Heart right ventricle (tissue), 16 donors: Measurements from ENCODE around the gene LSM10. TPM values are rescaled to one million over a fixed set of nuclear protein-coding genes. Genes with fewer than 3 reads are reported as not detected.
A peak's percentile ranks its signal among the peaks of the same experiment; 100 is the strongest.

Source experiments
- ATAC-seq, 8 donors: fragments of 200-7000 bp; cut with Tn5 transposase; one replicate each; pipeline ENCODE4 v1.9.1; 2020; ENCODE audit warnings: mild to moderate bottlenecking in 8 of 8, moderate library complexity in 8 of 8, moderate number of reproducible peaks in 1 of 8
- DNase-seq, 2 donors: peaks; one replicate each; pipeline ENCODE4 v3.0.0-alpha.2; 2020
- H3K27ac ChIP-seq, 10 donors: fragments of 200-600 bp; sonication (generic) in 2 of 10; one replicate each; pipeline versions ENCODE4 v1.5.0 to v1.8.0; 2020 to 2022; ENCODE audit warnings: mild to moderate bottlenecking in 3 of 10
- H3K27me3 ChIP-seq, 7 donors: fragments of 200-600 bp; one replicate each; pipeline ENCODE4 v1.8.0; 2021 to 2022; ENCODE audit warnings: mild to moderate bottlenecking in 2 of 7
- H3K36me3 ChIP-seq, 9 donors: fragments of 200-600 bp; sonication (generic) in 1 of 9; one replicate each; pipeline versions ENCODE4 v1.5.0 to v1.8.0; 2020 to 2022; ENCODE audit warnings: mild to moderate bottlenecking in 2 of 9
- H3K4me1 ChIP-seq, 9 donors: fragments of 200-600 bp; sonication (generic) in 1 of 9; one replicate each; pipeline versions ENCODE4 v1.5.0 to v1.8.0; 2020 to 2022; ENCODE audit warnings: mild to moderate bottlenecking in 4 of 9
- H3K4me3 ChIP-seq, 10 donors: fragments of 200-600 bp; sonication (generic) in 2 of 10; one replicate each; pipeline versions ENCODE4 v1.5.0 to v1.8.0; 2020 to 2022; ENCODE audit warnings: mild to moderate bottlenecking in 7 of 10, moderate library complexity in 2 of 10
- H3K9me3 ChIP-seq, 11 donors: fragments of 200-600 bp in 10 of 11; sonication (generic) in 2 of 11; one replicate each; pipeline versions ENCODE4 v1.5.0 to v1.8.0; 2013 to 2022; ENCODE audit warnings: mild to moderate bottlenecking in 2 of 11, control low read depth in 1 of 11, moderate library complexity in 1 of 11
- WGBS, 2 donors: extraction: QIAGEN DNeasy Blood & Tissue Kit; methylation state at CpG; one replicate each; pipeline ENCODE4 v1.1.7; 2013; ENCODE audit warnings: inconsistent platforms in 1 of 2; 5-methylcytosine and 5-hydroxymethylcytosine counted together
- intact Hi-C, 10 donors: fragments of 100-400 bp; cut with DNase I; formaldehyde crosslinking; loops; one replicate each; pipeline versions ENCODE4 v1.11.1 to v1.14.2; 2022
- polyA plus RNA-seq, 2 donors: library from polyadenylated mRNA; stranded (reverse); fragments of 200-250 nt; gene quantifications; one replicate each; pipeline ENCODE4 v1.2.3, GENCODE V29; 2013
- total RNA-seq, 10 donors: library from RNA; stranded (reverse); fragmentation: NEBNext Ultra II Directional in 3 of 10; extraction: Animal tissue kit (Norgen Biotek cat#: 25700) in 3 of 10; gene quantifications; one replicate each; pipeline versions ENCODE4 v1.2.1 to v1.2.4, GENCODE V29; 2021 to 2023
- TF ChIP-seq, protein P1 (sequence below), 9 donors: fragments of 200-600 bp; sonication (generic) in 2 of 9; IDR thresholded peaks; one replicate each; pipeline versions ENCODE4 v1.5.0 to v1.8.0; 2021 to 2022; ENCODE audit warnings: antibody characterized with exemption in 9 of 9, mild to moderate bottlenecking in 5 of 9, moderate library complexity in 1 of 9
- donor health status: Arrhythmogenic right ventricular cardiomyopathy.
- donor health status: ischemic (EF 13 %, LVEDD 7.1; RV severe dilation, severe dysfunction).
- donor health status: healthy with polysubstance abuse.
- donor health status: DM: no; HTN: yes; CAD: no.
- donor health status: DM: no; HTN: no; CAD: no.
- donor health status: ischemic (EF 25% LVEDD 6.9; RV normal size, moderate dysfunction).
- donor health status: ischemic (EF 25% LVEDD 5.7; RV mildly dilated, moderate dysfunction).
- donor health status: healthy.
- donor health status: DM: yes; HTN: yes; CAD: no.
- donor health status: Ischemic cardiomyopathy.
- donor health status: ischemic (EF 35%, LVEDD 5.7; RV mildly dilated, moderate dysfunction).
- donor health status: nonischemic (EF 11% LVEDD 7.7; RV severe dilation, severe dysfunction).
- donor health status: DM: yes; HTN: yes; CAD: no.
- donor health status: PGD.
- donor health status: ischemic (EF 29% LVEDD 5.4; RV normal size, mild dysfunction).
- donor health status: nonischemic (EF 23%, LVEDD 6.1; RV moderate dilation, normal function).

Gene LSM10
- total and polyA plus RNA-seq, 12 donors: 35.2 to 82.6 (median 46.2) TPM

DNA sequence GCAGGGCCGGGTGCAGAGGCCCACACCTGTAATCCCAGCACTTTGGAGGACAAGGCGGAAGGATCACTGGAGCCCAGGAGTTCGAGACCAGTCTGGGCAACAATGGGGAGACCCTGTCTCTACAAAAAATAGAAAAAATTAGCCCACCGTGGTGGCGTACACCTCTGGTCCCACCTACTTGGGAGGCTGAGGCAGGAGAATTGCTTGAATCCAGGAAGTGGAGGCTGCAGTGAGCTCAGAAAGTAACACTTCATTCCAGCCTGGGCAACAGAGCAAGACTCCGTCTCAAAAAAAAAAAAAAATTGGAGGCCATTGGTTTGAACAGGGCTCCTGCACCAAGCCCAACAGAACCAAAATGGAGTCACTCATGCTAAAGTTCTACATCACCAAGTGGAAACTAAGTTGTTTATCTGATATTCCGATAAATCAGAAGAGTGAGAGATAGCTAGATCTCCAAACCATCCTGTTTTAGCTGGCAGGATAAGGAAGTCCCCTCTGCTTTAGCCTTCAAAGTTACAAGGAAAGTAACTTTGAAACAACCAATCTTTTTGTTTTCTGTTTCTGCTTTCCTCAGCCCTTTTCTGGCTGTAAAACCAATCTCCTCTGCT is 766 bp upstream of the LSM10 start:
- H3K4me3 ChIP-seq: peak overlapping the region in 5 of 10 donors; percentile 74 to 98 (median 87)
- H3K9me3 ChIP-seq: no peaks in the 10 kb centered on the region
- intact Hi-C loops: loop anchor here in 1 of 10 donors (1.0 kb wide), 1 partner anchor 48 kb away; no protein-coding TSS in a partner anchor
- H3K27ac ChIP-seq: peak overlapping the region in 7 of 10 donors; percentile 84 to 97 (median 91)
- no peak for DNase-seq
- peaks cover 0 to 11% (median 6%) of the 10 kb centered on the region in 9 donors for H3K36me3 ChIP-seq
- ATAC-seq: no peak
- no peaks in the 10 kb centered on the region for H3K27me3 ChIP-seq
- TF ChIP-seq, protein P1, sequence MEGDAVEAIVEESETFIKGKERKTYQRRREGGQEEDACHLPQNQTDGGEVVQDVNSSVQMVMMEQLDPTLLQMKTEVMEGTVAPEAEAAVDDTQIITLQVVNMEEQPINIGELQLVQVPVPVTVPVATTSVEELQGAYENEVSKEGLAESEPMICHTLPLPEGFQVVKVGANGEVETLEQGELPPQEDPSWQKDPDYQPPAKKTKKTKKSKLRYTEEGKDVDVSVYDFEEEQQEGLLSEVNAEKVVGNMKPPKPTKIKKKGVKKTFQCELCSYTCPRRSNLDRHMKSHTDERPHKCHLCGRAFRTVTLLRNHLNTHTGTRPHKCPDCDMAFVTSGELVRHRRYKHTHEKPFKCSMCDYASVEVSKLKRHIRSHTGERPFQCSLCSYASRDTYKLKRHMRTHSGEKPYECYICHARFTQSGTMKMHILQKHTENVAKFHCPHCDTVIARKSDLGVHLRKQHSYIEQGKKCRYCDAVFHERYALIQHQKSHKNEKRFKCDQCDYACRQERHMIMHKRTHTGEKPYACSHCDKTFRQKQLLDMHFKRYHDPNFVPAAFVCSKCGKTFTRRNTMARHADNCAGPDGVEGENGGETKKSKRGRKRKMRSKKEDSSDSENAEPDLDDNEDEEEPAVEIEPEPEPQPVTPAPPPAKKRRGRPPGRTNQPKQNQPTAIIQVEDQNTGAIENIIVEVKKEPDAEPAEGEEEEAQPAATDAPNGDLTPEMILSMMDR (IDR thresholded peaks at IDR 0.05): no peak
- WGBS, 2 donors: 81 to 86% methylated on average over 7 of the region's 7 CpGs
- H3K4me1 ChIP-seq: peaks cover 5 to 45% (median 18%) of the 10 kb centered on the region in 9 donors

GRCh38 chr1:36397083-36397377 is 678 bp downstream of the LSM10 start:
- Histone ChIP-seq H3K36me3 (peaks cover 0 to 26% (median 18%) of the 10 kb centered on the region in 9 donors), H3K27ac (peak overlapping the region; percentile 46 to 97 (median 90)), H3K27me3 (no peaks in the 10 kb centered on the region), H3K4me1 (peaks cover 5 to 45% (median 18%) of the 10 kb centered on the region in 9 donors), H3K4me3 (peak overlapping the region; percentile 56 to 98 (median 76)), H3K9me3 (no peaks in the 10 kb centered on the region)
- TF ChIP-seq, protein P1 (IDR thresholded peaks at IDR 0.05): no peak
- WGBS, 2 donors: 3 to 7% methylated on average over 5 of the region's 5 CpGs
- DNase-seq (no peak), ATAC-seq (peak; percentile 36 to 70 (median 60))
- intact Hi-C loops: loop anchor here in 1 of 10 donors (1.0 kb wide), 1 partner anchor 11 kb away; no protein-coding TSS in a partner anchor

DNA sequence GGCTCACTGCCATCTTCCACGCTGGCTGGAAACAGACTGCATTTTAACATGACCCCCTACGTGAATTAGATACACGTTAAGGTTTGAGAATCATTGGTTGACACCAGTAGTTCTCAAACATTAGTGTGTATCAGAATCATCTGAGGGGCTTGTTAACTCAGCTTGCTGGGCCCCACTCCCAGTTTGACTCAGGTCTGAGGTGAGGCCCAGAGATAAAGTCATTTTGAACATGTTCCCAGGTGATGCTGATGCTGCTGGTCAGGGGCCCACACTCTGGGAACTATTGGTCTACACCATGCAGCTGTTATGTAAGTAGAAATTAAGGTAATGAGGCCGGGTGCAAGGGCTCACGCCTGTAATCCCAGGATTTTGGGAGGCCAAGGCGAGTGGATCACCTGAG is 1.3 kb downstream of the LSM10 start:
- Histone ChIP-seq H3K36me3 (peaks cover 0 to 32% (median 23%) of the 10 kb centered on the region in 9 donors), H3K4me1 (peaks cover 5 to 42% (median 18%) of the 10 kb centered on the region in 9 donors), H3K9me3 (no peaks in the 10 kb centered on the region), H3K4me3 (peak overlapping the region in 4 of 10 donors; percentile 64 to 98 (median 87)), H3K27ac (peak overlapping the region in 2 of 10 donors; percentile 84 to 97), H3K27me3 (no peaks in the 10 kb centered on the region)
- intact Hi-C loops: no loop called here
- 80% methylated on average over 6 of the region's 6 CpGs for WGBS, 2 donors
- TF ChIP-seq, protein P1 (IDR thresholded peaks at IDR 0.05): no peak
- ATAC-seq (no peak), DNase-seq (no peak)

DNA sequence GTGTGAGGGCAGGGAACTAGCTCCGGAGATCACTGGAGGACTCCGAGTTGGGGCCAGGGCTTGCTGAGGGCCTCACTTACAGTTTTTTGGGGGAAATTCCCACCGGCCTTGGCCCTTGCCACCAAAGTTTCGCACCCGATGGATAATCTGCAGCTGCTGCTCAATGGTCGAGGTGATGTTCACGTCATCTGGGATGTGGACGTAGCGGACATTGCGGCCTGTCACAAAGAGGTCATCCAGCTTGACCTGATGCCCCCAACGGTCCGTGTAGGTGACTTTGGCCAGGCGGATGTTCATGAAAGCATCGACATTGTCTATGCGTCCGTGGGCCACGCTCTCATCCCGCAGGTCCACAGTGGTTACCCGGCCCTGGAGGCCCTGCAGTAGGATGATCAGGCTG is 4.0 kb downstream of the LSM10 start:
- TF ChIP-seq, protein P1 (IDR thresholded peaks at IDR 0.05): no peak
- no peak overlapping the region for H3K27ac ChIP-seq
- intact Hi-C loops: no loop called here
- WGBS, 2 donors: 97% methylated on average over 19 of the region's 19 CpGs
- H3K4me3 ChIP-seq: no peak overlapping the region
- peaks cover 0 to 50% (median 29%) of the 10 kb centered on the region in 9 donors for H3K36me3 ChIP-seq
- ATAC-seq: no peak
- H3K4me1 ChIP-seq: peaks cover 5 to 56% (median 28%) of the 10 kb centered on the region in 9 donors
- no peaks in the 10 kb centered on the region for H3K27me3 ChIP-seq
- no peaks in the 10 kb centered on the region for H3K9me3 ChIP-seq
- no peak for DNase-seq
